PFSK-1 (cell line): ENCODE results near the gene CCDC197.

Experiments
- FOXP2 ChIP-seq: optimal IDR thresholded peaks from 2 replicates; pipeline ENCODE3; 2011; ENCODE audit warnings: borderline replicate concordance, control low read depth, inconsistent platforms; ENCODE audit not compliant: insufficient read depth; ENCODE audit errors: extremely low read length, extremely low read depth
- POLR2AphosphoS5 ChIP-seq: IDR thresholded peaks from 2 replicates; pipeline ENCODE4 v1.6.1; 2012; ENCODE audit warnings: low read depth, mild to moderate bottlenecking, control low read depth, low read length, moderate library complexity
- REST ChIP-seq, 2 experiments: IDR thresholded peaks; 2 replicates each; pipeline versions ENCODE4 v1.6.1 to v1.8.0; 2011 to 2012; ENCODE audit warnings: low read depth in 2 of 2, low read length in 2 of 2, control low read depth in 1 of 2, inconsistent platforms in 1 of 2, mild to moderate bottlenecking in 1 of 2, moderate library complexity in 1 of 2; ENCODE audit not compliant: insufficient read depth in 1 of 2
- SIN3A ChIP-seq: IDR thresholded peaks from 2 replicates; pipeline ENCODE4 v1.6.1; 2012; ENCODE audit warnings: mild to moderate bottlenecking, low read length, moderate library complexity, borderline replicate concordance; ENCODE audit not compliant: insufficient read depth
- TAF1 ChIP-seq: IDR thresholded peaks from 2 replicates; pipeline ENCODE4 v1.6.1; 2012; ENCODE audit warnings: low read length, control low read depth, borderline replicate concordance; ENCODE audit not compliant: insufficient read depth

The CCDC197 gene

DNA sequence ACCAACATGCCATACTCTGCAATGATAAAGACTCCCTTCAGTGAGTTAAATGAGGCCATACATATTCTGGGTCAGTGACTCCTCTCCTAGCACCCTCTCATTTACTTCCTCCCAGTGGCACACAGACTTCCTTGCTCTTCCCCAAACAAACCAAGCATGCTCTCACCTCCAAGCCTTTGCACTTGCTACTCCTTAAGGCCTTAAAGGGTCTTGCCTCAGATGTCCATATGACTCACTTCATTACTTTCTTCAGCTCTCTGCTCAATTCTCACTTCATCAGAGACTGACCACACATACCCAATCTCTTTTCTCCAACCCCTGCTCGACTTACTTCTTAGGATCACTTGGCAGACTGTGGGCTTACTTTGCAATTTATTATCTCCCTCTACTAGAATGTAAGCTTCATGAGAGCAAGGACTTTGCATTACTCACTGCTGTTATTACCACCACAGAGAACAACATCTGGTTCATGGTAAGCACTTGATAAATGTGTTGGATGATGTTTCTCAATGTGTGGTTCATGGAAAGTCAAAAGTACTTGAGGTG, 61.1 kb downstream of the CCDC197 start:
- TF ChIP-seq FOXP2, result no peak
- TF ChIP-seq REST (IDR thresholded peaks at IDR 0.05; ENCODE audit: insufficient read depth in 1 of 2, low read depth in 2 of 2, low read length in 2 of 2), result no peak
- TF ChIP-seq POLR2AphosphoS5, result no peak
- TF ChIP-seq SIN3A, result no peak
- no peak for TF ChIP-seq TAF1
